ENCODE data around the gene PDE12.
"Not testable (repeated sequence)": the region's sequence is repeated elsewhere in the genome, so short reads cannot be mapped to it uniquely, and the experiment has no call there.

The PDE12 gene

DNA sequence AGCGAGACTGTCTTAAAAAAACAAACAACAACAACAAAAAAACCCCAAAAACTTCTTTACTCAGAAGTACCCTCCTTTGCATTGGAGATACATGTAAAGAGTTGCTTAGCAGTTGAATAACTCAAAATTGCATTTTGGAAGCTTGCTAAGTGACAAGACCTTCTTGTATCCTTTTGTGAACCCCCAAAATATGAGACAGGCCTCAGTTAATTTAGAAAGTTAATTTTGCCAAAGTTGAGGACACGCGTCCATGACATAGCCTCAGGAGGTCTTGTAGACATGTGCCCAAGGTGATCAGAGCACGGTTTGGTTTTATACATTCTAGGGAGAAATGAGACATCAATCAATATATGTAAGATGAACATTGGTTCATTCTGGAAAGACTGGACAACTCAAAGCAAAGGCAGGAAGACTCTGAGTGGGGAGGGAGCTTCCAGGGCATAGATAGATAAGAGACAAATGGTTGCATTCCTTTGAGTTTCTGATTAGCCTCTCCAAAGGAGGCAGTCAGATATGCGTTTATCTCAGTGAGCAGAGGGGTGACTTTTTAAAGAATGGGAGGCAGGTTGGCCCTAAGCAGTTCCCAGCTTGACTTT lies 42.8 kb downstream of the PDE12 start:
- no peak for FAIRE-seq
- TF ChIP-seq, protein P1, sequence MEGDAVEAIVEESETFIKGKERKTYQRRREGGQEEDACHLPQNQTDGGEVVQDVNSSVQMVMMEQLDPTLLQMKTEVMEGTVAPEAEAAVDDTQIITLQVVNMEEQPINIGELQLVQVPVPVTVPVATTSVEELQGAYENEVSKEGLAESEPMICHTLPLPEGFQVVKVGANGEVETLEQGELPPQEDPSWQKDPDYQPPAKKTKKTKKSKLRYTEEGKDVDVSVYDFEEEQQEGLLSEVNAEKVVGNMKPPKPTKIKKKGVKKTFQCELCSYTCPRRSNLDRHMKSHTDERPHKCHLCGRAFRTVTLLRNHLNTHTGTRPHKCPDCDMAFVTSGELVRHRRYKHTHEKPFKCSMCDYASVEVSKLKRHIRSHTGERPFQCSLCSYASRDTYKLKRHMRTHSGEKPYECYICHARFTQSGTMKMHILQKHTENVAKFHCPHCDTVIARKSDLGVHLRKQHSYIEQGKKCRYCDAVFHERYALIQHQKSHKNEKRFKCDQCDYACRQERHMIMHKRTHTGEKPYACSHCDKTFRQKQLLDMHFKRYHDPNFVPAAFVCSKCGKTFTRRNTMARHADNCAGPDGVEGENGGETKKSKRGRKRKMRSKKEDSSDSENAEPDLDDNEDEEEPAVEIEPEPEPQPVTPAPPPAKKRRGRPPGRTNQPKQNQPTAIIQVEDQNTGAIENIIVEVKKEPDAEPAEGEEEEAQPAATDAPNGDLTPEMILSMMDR (IDR thresholded peaks at IDR 0.05; ENCODE audit: insufficient read depth, missing control alignments), result no peak
- no peak for DNase-seq (ENCODE audit: insufficient read length, low spot score)

DNA sequence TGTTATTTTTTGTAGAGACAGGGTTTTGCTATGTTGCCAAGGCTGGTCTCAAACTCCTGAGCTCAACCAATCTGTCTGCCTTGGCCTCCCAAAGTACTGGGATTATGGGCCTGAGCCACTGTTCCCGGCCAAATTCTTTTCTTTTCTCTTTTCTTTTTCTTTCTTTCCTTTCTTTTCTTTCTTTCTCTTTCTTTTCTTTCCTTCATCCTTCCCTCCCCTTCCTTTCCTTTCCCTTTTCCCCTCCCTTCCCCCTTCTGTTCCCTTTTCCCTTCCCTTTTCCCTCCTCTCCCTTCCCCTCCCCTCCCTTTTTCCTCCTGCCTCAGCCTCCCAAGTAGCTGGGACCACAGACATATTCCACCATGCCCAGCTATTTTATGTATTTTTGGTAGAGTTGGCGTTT lies 44.1 kb downstream of the PDE12 start:
- no peak for FAIRE-seq
- TF ChIP-seq, protein P1 (IDR thresholded peaks at IDR 0.05; ENCODE audit: insufficient read depth, missing control alignments), result no peak
- DNase-seq (ENCODE audit: insufficient read length, low spot score), result no peak

DNA sequence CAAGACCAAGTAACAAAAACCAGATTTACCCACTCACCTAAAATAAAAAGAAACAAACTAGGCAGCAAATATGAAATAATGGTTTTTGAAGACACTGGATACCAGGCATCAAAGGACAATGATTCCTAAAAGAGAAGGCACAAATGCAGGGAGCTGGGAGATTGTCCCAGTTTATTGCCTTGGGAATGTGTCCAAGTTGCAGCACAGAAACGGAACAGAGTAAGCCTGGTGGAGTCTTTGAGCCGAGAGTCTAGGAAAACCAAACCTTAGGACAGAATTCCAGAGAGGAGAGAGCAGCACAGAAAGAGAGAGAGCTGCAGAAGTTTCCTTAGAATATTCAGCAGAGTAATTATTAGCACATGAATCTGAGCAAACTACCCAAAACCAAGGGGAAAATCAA lies 48.9 kb downstream of the PDE12 start:
- FAIRE-seq, result no peak
- TF ChIP-seq, protein P1 (IDR thresholded peaks at IDR 0.05; ENCODE audit: insufficient read depth, missing control alignments), result no peak
- DNase-seq (ENCODE audit: insufficient read length, low spot score), result no peak

DNA sequence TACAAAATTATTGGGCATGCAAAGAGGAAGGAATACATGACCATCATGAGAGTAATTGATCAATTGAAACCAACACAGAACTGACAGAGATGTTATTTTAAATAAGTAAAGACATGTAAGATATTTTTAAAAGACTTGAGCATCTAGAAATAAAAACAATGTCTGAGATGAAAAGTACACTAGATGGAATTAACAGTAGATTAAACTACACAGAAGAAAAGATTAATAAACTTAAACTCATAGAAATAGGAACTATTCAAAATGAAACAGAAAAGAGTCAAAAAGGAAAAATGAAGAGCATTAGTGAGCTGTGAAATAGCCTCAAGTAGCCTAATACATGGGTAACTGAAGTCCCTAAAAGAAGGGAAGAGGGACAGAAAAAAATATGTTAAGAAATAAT lies 49.6 kb downstream of the PDE12 start:
- TF ChIP-seq, protein P1 (IDR thresholded peaks at IDR 0.05; ENCODE audit: insufficient read depth, missing control alignments), result no peak
- no peak for FAIRE-seq

DNA sequence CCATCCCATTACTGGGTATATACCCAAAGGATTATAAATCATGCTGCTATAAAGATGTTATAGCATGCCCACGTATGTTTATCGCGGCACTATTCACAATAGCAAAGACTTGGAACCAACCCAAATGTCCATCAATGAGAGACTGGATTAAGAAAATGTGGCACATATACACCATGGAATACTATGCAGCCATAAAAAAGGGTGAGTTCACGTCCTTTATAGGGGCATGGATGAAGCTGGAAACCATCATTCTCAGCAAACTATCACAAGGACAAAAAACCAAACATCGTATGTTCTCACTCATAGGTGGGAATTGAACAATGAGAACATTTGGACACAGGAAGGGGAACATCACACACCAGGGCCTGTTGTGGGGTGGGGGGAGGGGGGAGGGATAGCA lies 55.8 kb downstream of the PDE12 start:
- FAIRE-seq, result not testable (repeated sequence)

More for the DNA sequence above, 49.6 kb downstream of the PDE12 start:
- DNase-seq (ENCODE audit: insufficient read length, low spot score), result no peak

DNA sequence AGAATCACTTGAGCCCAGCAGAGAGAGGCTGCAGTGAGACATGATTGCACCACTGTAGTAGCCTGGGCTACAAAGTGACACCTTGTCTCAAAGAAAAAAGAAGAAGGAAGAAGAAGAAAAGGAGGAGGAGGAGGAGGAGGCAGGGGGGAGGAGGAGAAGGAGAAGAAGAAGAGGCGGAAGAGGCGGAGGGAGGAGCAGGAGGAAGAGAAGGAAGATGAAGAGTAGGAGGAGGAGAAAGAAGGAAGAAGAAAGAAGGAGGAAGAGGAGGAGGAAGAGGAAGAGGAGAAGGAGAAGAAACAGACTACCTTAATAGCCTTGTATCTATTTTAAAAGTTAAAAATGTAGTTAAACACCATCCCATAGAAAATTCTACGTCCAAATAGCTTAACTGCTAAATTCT lies 60.2 kb downstream of the PDE12 start:
- DNase-seq (ENCODE audit: insufficient read length, low spot score), result no peak
- no peak for FAIRE-seq
- TF ChIP-seq, protein P1 (IDR thresholded peaks at IDR 0.05; ENCODE audit: insufficient read depth, missing control alignments), result no peak

More for the DNA sequence above, 55.8 kb downstream of the PDE12 start:
- not testable (repeated sequence) for DNase-seq (ENCODE audit: insufficient read length, low spot score)
